Sigmoid colon (tissue), 7 donors: ENCODE results near the gene HDAC7. TPM values are rescaled to one million over a fixed set of nuclear protein-coding genes. Genes with fewer than 3 reads are reported as not detected.

Experiments
- DNase-seq: peaks from one replicate; pipeline ENCODE4 v3.0.0-alpha.2; 2019
- H3K27ac ChIP-seq, 4 donors: fragments of 200-600 bp; sonication (generic); one replicate each; pipeline ENCODE4 v1.5.1; 2016 to 2019; ENCODE audit warnings: mild to moderate bottlenecking in 1 of 4
- H3K27me3 ChIP-seq, 3 donors: fragments of 200-600 bp; sonication (generic); one replicate each; pipeline ENCODE4 v1.5.1; 2019; ENCODE audit warnings: mild to moderate bottlenecking in 1 of 3
- H3K36me3 ChIP-seq, 4 donors: fragments of 200-600 bp; sonication (generic); one replicate each; pipeline ENCODE4 v1.5.1; 2016 to 2019
- H3K4me1 ChIP-seq, 4 donors: fragments of 200-600 bp; sonication (generic); one replicate each; pipeline ENCODE4 v1.5.1; 2017 to 2019
- H3K4me3 ChIP-seq, 4 donors: fragments of 200-600 bp; sonication (generic); one replicate each; pipeline ENCODE4 v1.5.1; 2017 to 2019; ENCODE audit warnings: mild to moderate bottlenecking in 2 of 4, moderate library complexity in 1 of 4
- H3K9me3 ChIP-seq, 4 donors: fragments of 200-600 bp in 3 of 4; sonication (generic) in 3 of 4; one replicate each; pipeline versions ENCODE4 v1.5.1 to v1.6.1; 2013 to 2019
- EP300 ChIP-seq, 4 donors: sonication (generic); formaldehyde crosslinking; IDR thresholded peaks; one replicate each; pipeline ENCODE4 v1.6.1; 2017; ENCODE audit warnings: antibody characterized with exemption in 4 of 4
- POLR2A ChIP-seq, 2 donors: fragments of 450-650 bp; IDR thresholded peaks; one replicate each; pipeline ENCODE4 v1.6.1; 2016; ENCODE audit warnings: antibody characterized with exemption in 2 of 2, mild to moderate bottlenecking in 2 of 2, moderate library complexity in 2 of 2
- POLR2AphosphoS5 ChIP-seq, 4 donors: sonication (generic); formaldehyde crosslinking; IDR thresholded peaks; one replicate each; pipeline ENCODE4 v1.6.1; 2017; ENCODE audit warnings: antibody characterized with exemption in 4 of 4
- WGBS, 2 donors: extraction: QIAGEN DNeasy Blood & Tissue Kit; methylation state at CpG; one replicate each; pipeline ENCODE4 v1.1.7; 2013; 5-methylcytosine and 5-hydroxymethylcytosine counted together
- intact Hi-C: fragments of 100-400 bp; cut with DNase I; formaldehyde crosslinking; loops from one replicate; pipeline ENCODE4 v1.15.1; 2023
- polyA plus RNA-seq, 3 donors: library from polyadenylated mRNA; stranded (reverse); fragments of 200-250 nt; gene quantifications; one replicate each; pipeline ENCODE4 v1.2.3, GENCODE V29; 2013
- total RNA-seq, 4 donors: library from RNA; depleted of rRNA; stranded (reverse); fragments of >200 nt; gene quantifications; one replicate each; pipeline ENCODE4 v1.1.0, GENCODE V29; 2016
- TF ChIP-seq, protein P1 (sequence below), 4 experiments: fragments of 450-650 bp in 3 of 4; fragments of 200-600 bp in 1 of 4; IDR thresholded peaks; one replicate each; pipeline ENCODE4 v1.5.1; 2016 to 2019; ENCODE audit warnings: antibody characterized with exemption in 4 of 4, mild to moderate bottlenecking in 3 of 4, moderate library complexity in 2 of 4
- donor health status: healthy with polysubstance abuse.
- donor health status: Bipolar disorder and iron deficiency.
- donor health status: healthy.

The HDAC7 gene
- total and polyA plus RNA-seq, 7 donors = 6.5 to 79.2 (median 45.3) TPM

DNA sequence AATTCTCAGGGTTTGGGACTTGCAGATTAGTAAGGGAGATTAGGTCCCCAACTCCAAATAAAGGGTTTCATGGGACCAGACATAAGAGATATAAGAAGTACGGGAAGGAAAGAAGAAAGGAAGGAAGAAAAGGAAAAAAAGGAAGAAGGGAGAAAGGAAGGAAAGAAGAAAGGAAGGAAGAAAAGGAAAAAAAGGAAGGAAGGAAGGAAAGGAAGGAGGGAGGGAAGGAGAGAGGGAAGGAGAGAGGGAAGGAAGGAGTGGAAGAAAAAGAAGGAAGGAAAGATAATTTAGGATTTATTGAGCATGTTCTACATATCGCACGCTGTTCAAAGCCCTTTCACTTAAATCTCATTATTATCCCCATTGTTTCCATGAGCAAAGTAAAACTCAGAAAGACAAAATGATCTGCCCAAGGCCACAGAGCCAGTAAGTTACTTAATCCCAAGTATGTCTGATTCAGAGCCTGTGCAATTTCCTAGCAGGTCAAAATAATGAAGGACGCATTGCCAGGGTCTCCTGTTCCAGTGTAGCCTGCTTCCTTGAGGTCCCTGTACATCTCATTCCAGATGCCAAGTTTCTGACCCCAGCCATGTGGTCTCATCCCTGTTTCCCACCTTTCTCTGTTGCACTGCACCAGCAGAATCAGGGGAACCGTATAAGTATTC is 3.9 kb upstream of the HDAC7 start:
- TF ChIP-seq, protein P1, sequence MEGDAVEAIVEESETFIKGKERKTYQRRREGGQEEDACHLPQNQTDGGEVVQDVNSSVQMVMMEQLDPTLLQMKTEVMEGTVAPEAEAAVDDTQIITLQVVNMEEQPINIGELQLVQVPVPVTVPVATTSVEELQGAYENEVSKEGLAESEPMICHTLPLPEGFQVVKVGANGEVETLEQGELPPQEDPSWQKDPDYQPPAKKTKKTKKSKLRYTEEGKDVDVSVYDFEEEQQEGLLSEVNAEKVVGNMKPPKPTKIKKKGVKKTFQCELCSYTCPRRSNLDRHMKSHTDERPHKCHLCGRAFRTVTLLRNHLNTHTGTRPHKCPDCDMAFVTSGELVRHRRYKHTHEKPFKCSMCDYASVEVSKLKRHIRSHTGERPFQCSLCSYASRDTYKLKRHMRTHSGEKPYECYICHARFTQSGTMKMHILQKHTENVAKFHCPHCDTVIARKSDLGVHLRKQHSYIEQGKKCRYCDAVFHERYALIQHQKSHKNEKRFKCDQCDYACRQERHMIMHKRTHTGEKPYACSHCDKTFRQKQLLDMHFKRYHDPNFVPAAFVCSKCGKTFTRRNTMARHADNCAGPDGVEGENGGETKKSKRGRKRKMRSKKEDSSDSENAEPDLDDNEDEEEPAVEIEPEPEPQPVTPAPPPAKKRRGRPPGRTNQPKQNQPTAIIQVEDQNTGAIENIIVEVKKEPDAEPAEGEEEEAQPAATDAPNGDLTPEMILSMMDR (IDR thresholded peaks at IDR 0.05) = no peak
- TF ChIP-seq POLR2A (IDR thresholded peaks at IDR 0.05) (no peak), POLR2AphosphoS5 (IDR thresholded peaks at IDR 0.05) (no peak), EP300 (IDR thresholded peaks at IDR 0.05) (no peak)
- peak overlapping the region; percentile 98 to 99 (median 99) for H3K27ac ChIP-seq
- no peak overlapping the region for H3K4me3 ChIP-seq
- WGBS, 2 donors = 91 to 96% methylated on average over 5 of the region's 5 CpGs
- peaks cover 2 to 84% (median 80%) of the 10 kb centered on the region in 4 donors for H3K4me1 ChIP-seq
- no peaks in the 10 kb centered on the region for H3K27me3 ChIP-seq
- no peaks in the 10 kb centered on the region for H3K36me3 ChIP-seq
- intact Hi-C loops = loop anchor here (10.0 kb wide), 1 partner anchor 739 kb away; no protein-coding TSS in a partner anchor
- H3K9me3 ChIP-seq = no peaks in the 10 kb centered on the region
- DNase-seq = no peak

GRCh38 chr12:47822863-47823262 is 3.2 kb upstream of the HDAC7 start:
- no peak for DNase-seq
- Histone ChIP-seq H3K4me1 (peaks cover 2 to 84% (median 80%) of the 10 kb centered on the region in 4 donors), H3K27ac (peak overlapping the region; percentile 98 to 99 (median 99)), H3K9me3 (no peaks in the 10 kb centered on the region), H3K27me3 (no peaks in the 10 kb centered on the region), H3K4me3 (no peak overlapping the region), H3K36me3 (no peaks in the 10 kb centered on the region)
- intact Hi-C loops = loop anchor here (10.0 kb wide), 1 partner anchor 738 kb away; no protein-coding TSS in a partner anchor
- TF ChIP-seq, protein P1 (IDR thresholded peaks at IDR 0.05) = no peak
- TF ChIP-seq POLR2A (IDR thresholded peaks at IDR 0.05) (no peak), EP300 (IDR thresholded peaks at IDR 0.05) (no peak), POLR2AphosphoS5 (IDR thresholded peaks at IDR 0.05) (no peak)
- 86 to 93% methylated on average over 3 of the region's 3 CpGs for WGBS, 2 donors

GRCh38 chr12:47822401-47822800 is 2.7 kb upstream of the HDAC7 start:
- Histone ChIP-seq H3K36me3 (no peaks in the 10 kb centered on the region), H3K9me3 (no peaks in the 10 kb centered on the region), H3K4me1 (peaks cover 2 to 84% (median 80%) of the 10 kb centered on the region in 4 donors), H3K27me3 (no peaks in the 10 kb centered on the region), H3K27ac (peak overlapping the region; percentile 98 to 99 (median 99)), H3K4me3 (no peak overlapping the region)
- peak; percentile 76 for DNase-seq
- intact Hi-C loops = loop anchor here (10.0 kb wide), 1 partner anchor 738 kb away; no protein-coding TSS in a partner anchor
- WGBS, 2 donors = 48 to 80% methylated on average over 2 of the region's 2 CpGs
- TF ChIP-seq POLR2AphosphoS5 (IDR thresholded peaks at IDR 0.05) (no peak), EP300 (IDR thresholded peaks at IDR 0.05) (no peak), POLR2A (IDR thresholded peaks at IDR 0.05) (no peak)
- TF ChIP-seq, protein P1 (IDR thresholded peaks at IDR 0.05) = no peak

DNA sequence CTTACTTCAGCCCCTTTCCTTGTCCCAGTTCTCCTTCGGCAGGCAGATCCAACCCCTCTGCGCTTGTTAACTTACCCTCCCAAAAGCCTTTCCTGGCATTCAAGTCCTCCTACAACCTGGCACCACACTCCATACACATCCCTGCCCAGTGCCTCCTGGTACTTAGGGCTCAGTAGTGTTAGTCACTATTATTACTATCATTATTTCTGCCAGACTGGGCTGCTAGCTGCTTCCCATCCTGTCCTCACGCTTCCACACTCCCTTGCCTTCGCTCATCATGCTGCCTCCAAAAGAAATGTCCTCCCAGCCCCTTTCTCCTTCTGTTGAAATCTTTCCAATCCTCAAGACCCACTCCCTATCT is 1.6 kb upstream of the HDAC7 start:
- WGBS, 2 donors = 93 to 94% methylated on average over 4 of the region's 4 CpGs
- no peak for TF ChIP-seq EP300 (IDR thresholded peaks at IDR 0.05)
- TF ChIP-seq, protein P1 (IDR thresholded peaks at IDR 0.05) = no peak
- TF ChIP-seq POLR2A (IDR thresholded peaks at IDR 0.05) = no peak
- TF ChIP-seq POLR2AphosphoS5 (IDR thresholded peaks at IDR 0.05) = no peak
- peak overlapping the region in 2 of 4 donors; percentile 80 to 82 for H3K4me3 ChIP-seq
- H3K27me3 ChIP-seq = no peaks in the 10 kb centered on the region
- intact Hi-C loops = loop anchor here (10.0 kb wide), 1 partner anchor 737 kb away; no protein-coding TSS in a partner anchor
- no peak for DNase-seq
- no peaks in the 10 kb centered on the region for H3K9me3 ChIP-seq
- H3K4me1 ChIP-seq = peaks cover 2 to 87% (median 82%) of the 10 kb centered on the region in 4 donors
- peak overlapping the region; percentile 98 to 99 (median 99) for H3K27ac ChIP-seq
- no peaks in the 10 kb centered on the region for H3K36me3 ChIP-seq
